CD4-positive, alpha-beta T cell treated with Interferon alpha-2 for 1 hour (primary cell): ENCODE measurements around the gene CHAD.
A peak's percentile ranks its signal among the peaks of the same experiment; 100 is the strongest.
"Not testable (repeated sequence)": the region's sequence is repeated elsewhere in the genome, so short reads cannot be mapped to it uniquely, and the experiment has no call there.

ENCODE experiments used
- DNase-seq, 2 donors: peaks; one replicate each; pipeline ENCODE4 v3.0.0-alpha.2; 2020 to 2022

The CHAD gene

GRCh38 chr17:50425682-50426471, 42.8 kb downstream of the CHAD start, which contains the start of gene ACSF2:
ACSF2 (plus strand) TSS chr17:50426218; CDS start chr17:50426262, 44 bp downstream.
- DNase-seq: peak; percentile 59 to 79

- no peak for DNase-seq
These were observed 43.5 kb downstream of the CHAD start for GRCh38 chr17:50424996-50425681.

DNA sequence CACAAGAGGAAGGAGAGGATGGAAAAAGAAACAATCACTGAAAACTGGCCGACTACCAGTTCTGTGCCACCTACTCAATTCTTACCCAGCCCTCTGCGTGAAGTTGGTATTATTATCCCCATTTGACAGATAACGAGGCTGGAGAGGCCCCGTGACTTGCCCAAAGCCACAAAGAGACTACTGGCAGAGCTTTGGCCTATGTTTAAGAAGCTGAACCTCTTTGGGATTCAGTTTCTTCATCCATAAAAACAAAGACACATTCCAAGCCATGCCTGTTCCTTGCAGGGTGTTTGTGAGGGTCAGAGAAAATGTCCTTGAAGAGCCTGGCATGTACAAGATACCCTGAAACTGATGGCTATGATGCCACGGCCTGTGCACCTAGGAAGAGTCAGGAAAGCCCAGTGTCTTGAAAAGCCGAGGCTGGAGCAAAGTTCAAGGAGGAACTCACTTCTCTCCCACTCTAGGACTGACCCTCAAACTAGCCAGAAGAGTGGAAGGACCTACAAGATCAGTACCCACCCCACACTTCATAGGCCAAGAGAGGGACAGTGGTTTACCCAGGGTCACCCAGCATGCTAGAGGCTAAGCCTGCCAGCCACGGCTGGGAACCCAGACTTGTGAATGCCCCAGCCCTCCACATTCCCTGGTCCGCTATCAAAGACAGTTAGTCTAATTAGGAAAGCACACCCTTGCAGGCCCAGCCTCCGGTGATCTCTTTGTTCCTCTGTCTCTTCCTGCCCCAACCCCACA, 44.3 kb downstream of the CHAD start:
- DNase-seq: no peak

- no peak for DNase-seq
These were observed 45.0 kb downstream of the CHAD start for GRCh38 chr17:50423553-50424159.

- no peak for DNase-seq
These were observed 45.9 kb downstream of the CHAD start for GRCh38 chr17:50422738-50423137.

DNA sequence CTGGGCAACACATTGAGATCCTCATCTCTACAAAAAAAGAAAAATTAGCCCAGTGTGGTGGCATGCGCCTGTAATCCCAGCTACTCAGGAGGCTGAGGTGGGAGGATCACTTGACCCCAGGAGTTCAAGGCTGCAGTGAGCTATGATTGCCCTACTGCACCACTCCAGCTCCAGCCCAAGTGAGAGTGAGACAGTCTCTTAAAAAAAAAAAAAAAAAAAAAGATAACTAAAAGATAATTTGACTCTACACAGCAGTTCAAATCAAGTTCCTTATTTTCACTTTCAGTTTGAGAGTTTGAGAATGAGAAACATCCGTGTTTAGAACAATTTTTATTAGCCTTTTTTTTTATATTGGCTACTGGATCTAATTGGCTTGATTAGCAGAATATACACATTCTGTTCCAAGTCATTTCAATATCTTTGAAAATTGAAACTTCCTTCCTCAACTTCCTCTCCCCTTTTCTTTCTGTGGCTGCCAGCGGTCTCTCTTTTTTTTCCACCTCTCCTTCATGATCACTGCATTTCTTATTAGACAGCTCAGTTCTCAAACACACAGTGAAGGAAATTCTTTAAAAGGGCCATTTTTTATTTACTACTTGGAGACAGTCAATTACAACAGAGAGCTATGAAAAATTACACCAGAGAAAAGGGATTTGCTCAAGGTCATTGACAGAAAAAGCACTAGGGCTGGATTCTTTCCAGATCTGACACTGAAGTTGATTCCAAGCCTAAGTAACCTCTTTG, 47.2 kb downstream of the CHAD start:
- peak in 1 of 2 donors; percentile 27 for DNase-seq

DNA sequence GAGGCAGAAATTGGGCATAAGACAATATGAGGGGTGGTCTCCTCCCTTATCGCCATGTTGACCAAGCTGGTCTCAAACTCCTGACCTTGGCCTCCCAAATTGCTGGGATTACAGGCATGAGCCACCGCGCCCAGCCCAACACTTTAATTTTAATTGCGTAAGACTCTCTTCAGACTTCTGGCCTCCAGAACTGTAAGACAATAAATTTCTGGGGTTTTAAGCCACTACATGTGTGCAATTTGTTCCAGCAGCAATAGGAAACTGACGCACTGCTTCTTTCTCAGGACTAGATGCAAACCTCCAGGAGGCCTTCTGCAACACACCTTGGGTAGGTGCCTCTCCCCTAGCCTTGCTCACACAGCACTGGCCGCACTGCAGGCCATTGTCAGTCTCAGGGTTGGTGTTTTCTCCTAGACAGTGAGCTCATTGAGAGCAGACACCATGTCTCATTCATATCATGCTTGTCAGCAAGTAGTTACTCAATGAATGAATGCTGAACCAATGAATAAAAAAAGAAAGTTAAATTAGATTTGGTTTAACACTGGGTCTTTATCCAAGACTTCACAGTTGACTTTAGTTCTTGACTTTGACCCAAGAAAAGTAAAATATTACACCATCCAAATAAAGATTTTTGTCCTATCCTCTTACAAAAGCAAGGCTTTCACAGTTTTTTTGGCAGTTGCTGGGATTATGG, 48.1 kb downstream of the CHAD start:
- DNase-seq: no peak

- DNase-seq: not testable (repeated sequence)
These were observed 49.1 kb downstream of the CHAD start for GRCh38 chr17:50419577-50419976.

DNA sequence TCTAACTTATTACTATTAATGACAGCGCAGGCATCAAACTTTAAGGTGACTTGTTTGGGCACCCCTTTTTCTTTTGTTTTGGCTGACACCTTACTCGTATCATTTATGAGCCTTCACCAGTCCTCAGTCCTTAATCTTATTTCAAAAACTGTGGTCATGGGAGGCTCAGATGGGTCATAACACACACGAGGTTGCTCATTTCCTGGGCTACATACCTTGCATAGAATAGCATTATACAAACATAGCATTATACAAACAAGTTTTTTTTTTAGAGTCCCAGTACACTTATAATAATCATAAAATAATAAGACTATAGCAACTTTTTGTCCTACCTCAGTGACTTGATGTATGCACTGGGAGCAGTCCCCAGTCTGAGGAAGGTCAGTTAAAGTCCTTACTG, 53.9 kb downstream of the CHAD start:
- no peak for DNase-seq
